NCI-H460 (cell line): ENCODE results near the gene RASGEF1B. TPM values are rescaled to one million over a fixed set of nuclear protein-coding genes. Genes with fewer than 3 reads are reported as not detected.

ENCODE experiments used
- DNase-seq: peaks from one replicate; pipeline ENCODE4 v3.0.0-alpha.2; 2016; ENCODE audit warnings: low read depth; ENCODE audit errors: extremely low read depth
- total RNA-seq: library from RNA; depleted of rRNA; stranded (reverse); fragments of >200 nt; shearing (Covaris generic); gene quantifications from 2 replicates; pipeline ENCODE4 v1.2.3, GENCODE V29; 2014

The RASGEF1B gene
- total RNA-seq, 1 experiment from 2014 or later, result 0.15 TPM

DNA sequence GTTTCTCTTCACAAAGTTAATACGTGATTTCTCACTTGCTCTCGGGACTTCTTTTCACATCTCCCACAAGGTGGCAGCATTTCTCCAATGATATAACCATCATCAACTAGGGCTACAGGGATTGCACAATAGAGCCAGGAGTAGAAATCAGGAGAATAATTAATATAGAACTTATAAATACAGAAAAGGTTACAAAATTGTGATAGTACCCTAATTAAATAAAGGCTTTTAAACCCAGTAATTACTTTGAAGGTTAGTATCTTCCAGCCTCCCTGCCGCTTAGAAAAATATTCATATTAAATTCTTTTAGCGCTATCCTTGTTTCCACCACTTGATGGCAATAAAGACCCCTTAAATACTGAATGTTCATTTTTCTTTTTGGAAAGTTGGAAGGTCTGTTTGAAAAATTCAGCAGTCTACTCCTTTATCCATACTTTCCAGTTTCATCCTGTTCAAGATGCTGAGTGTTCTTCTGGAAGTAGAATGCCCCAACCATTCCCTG lies 65.8 kb downstream of the RASGEF1B start:
- peak; percentile 75 for DNase-seq

DNA sequence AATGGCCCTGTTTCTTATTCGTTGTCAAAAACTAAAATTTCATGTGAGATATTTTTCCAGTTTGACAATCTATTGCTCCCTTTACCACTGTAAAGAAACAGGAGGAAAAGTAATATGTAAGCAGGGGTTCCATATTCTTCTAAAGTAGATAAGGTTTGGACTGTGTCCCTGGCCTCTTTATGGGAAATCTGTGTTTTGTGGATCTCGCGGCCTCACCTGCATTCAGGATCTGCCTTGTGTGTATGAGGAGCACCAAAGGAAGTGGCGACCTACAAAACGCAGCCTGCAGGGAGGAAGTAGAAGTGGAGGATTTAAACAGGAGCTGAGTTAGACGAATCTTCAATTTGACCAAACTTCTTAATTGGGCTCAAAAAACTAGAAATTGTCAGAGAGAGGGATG lies 67.0 kb downstream of the RASGEF1B start:
- DNase-seq, result no peak

DNA sequence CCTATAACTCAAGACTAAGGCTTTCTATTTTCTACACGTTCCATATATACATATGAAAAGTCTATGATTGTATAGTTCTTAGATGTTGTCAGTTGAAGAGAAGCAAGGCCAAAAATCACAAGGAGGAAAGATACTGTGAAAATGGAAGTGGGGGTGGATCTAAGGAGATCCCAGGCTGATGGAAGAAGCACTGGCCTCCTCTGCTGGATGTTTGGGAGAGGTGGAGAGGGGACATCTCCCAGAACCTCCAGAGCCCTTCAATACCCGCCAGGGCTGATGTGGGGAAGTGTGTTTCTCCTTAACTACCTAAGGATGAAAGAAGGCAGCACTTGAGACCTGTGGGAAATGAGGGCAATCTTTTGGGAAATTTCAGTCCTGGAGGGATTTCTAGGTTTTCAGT lies 67.4 kb downstream of the RASGEF1B start:
- no peak for DNase-seq

DNA sequence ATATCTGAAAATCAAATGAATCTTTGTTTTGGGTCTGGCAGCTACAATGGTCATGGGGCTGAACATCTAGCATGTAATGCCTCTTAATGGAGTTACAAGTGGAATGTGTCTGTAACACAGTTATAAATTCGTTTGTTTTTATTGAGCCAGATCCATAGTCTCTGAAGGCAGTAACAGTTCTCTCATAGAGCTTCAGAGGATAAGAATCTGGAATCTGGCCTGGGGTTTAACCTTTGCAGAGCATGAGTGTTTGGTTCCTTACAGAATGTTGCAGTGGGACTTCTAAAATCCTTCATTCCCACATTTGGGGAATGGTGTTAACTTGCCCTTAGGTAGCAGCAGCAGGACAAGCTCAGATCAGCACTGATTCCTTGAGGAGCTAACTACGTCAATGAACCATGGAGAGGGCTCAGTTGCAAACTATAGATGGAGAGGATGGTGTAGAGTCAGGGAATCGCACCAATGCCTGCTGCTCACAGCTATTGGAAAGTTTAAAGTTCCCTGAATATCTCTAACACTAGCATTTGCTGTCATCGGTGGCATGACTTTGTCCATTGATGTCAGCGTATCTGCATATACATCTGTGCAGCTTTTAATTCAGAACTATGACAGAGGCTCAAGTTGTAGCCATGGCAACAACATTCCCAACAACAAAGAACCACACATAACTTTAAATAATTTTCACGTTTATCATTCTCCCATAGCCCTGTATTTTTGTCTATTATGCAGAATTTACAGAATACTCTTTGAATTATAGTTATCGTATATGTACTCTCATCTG lies 72.2 kb downstream of the RASGEF1B start:
- no peak for DNase-seq

DNA sequence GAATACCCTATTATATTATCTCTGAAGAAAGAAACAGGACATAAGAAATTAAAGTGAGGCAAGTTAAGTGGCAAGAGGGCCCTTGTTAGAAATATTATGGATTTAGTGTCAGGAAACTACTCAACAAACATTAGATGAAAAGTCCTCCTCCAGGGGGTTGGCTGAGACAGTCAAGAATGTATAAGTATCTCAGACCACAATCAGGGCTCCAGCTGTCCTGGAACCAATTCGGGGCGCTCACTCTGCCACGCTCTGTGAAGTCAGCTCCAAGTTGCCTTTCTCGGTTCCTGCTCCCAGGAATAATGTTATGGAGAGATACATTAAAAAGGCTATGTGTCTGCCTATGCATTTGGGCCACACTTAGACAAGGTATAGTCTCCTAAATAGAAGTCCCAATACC lies 73.3 kb downstream of the RASGEF1B start:
- no peak for DNase-seq

DNA sequence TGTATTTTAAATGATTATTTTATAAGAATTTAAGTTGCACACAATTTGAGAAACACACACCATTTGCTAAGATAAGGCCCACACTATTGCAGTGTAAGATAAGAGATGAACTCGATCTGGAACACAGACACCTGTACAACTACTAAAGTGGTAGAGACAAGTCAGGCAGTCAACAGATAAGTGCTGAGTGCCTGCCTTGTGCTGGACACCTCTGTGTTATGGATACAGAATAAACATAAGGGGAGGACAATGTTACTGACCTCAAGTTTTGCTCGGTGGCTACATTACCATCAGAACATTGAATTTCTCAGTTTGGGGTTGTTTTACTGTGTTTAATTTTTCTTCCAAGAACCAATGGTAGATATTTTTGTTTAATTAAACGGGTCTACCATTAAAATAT lies 74.1 kb downstream of the RASGEF1B start:
- DNase-seq, result no peak

DNA sequence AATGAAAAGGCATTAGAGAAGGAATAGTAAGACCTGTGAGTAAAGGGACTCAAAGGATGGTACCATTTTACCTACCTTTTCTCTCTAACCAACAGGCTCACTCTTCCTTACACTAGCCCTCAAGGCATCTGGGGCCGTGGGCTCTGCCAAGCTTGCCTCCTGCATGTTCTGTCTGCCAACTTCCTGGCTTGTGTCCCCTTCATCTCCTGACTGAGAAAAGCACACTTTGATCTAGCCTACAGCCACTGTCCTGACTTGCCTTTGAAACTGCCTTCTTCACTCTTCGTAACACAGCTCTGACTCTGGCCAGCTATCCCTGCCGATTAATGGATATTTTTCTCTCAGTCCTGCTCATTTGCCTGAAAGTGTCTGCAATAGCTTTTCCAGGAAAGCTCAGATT lies 76.5 kb downstream of the RASGEF1B start:
- no peak for DNase-seq

DNA sequence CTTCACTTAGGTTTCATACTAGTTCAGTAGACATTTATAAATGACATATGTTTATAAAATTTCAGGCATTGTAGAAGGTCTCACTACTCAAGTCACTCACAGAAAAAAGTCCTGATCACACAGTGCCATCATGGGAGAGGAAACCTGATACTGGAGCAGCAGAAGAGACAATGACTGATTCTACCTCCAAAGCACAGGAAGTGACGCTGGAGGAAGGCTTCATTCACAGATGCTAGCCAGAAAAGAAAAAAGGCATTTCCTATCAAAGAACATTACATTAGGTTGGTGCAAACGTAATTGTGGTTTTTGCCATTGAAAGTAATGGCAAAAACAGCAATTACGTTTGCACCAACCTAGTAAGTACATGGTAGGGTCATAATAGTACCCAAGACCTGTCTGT lies 79.5 kb downstream of the RASGEF1B start:
- DNase-seq, result no peak

DNA sequence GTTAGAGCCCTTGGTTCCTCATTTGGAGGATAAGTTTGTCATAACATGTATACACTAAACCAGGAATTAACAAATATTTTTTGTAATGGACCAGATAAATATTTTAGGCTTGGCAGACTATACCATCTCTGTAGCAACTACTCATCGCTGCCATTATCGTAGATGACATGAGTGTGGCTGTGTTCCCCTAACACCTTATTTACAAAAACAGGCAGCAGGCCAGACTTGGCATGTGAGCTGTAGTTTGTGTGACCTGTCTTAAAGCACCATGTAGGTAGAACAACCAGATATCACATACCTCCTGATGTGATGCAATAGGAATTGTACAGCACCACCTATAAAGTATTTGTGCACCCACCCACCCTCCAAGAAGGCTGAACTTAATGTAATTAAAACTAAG lies 82.0 kb downstream of the RASGEF1B start:
- DNase-seq, result no peak

DNA sequence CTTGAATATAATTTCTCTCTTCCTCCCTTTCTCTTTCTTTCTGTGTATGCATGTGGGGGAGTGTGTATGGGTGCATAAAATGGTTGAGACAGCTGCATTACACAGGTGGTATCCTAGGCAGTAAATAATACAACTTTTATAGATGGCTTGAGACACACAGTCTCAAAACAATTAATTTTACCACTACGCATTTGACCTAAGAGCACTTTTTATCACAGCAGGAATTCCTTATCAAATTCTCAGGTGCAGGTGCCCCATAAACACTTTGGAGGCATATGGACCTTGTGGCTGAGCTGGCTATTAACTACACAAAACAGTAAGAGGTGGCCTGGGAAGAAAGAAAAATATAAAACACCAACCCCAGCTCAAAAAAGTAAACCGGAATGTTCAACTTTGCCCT lies 91.3 kb downstream of the RASGEF1B start:
- no peak for DNase-seq

DNA sequence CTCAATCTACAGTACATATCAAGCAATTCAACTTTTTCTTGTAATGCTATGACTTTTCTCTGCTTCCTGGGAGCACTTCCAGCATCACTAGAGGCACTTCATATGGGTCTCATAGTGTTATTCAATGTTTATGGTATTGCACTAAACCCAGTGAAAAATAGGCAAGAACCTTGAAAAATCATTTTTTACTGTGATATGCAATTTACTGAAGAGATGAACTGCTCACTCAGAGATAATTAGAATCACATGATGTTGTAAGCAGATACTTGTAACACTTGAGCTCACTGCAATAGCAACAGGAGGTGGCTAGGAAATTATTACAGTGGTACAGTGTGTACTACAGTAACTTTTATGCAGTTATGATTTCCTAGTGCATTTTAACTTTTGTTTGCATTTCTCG lies 93.3 kb downstream of the RASGEF1B start:
- no peak for DNase-seq

DNA sequence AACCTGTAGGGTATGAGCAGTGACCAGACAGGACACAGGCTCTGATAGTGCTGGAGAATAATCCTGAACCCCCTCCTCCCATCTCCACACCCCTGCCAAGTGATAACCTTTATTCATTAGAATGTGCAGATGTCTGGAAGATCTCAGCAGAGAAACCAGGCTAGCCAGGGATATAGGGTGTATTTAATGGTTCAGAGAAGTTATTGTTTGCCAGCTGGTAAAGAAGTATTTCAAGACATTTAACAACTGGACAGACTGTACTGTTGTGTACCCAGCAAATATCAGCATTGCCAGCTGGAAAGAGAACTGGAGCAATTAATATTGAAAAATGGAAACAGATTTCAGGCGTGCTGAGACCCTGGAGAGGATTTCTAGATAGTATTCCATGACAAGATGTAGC lies 94.5 kb downstream of the RASGEF1B start:
- DNase-seq, result no peak

DNA sequence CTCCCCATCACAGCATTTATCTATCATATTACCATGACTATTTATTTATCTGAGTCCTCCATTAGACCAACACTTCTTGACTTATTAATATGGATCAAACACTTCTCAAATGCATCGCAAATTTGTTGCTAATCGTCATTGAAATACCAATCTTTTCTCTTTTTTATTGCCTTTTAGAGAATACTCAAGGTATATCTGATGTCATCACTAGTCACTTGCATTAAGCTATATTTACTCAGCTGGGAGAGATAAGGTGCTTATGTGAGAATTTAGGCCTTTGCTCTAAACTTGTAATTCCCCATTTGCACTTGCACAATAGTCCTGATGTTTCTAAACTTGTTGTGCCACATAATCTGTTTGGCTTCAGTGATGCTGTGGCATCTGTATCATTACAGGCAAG lies 95.0 kb downstream of the RASGEF1B start:
- no peak for DNase-seq
